HG03135 (cell line): ENCODE measurements around the gene NCAPG2.

Experiments
- ATAC-seq: cut with Tn5 transposase; IDR thresholded peaks from one replicate; pipeline ENCODE4 v1.9.1; 2021; ENCODE audit warnings: mild to moderate bottlenecking, moderate library complexity; ENCODE audit not compliant: unreplicated experiment

Gene NCAPG2

GRCh38 chr7:158733775-158734494, 29.3 kb upstream of the NCAPG2 start:
- ATAC-seq, result no peak

- ATAC-seq, result no peak
Observed at GRCh38 chr7:158733220-158733519, 28.6 kb upstream of the NCAPG2 start.

GRCh38 chr7:158732494-158733219, 28.1 kb upstream of the NCAPG2 start:
- no peak for ATAC-seq

GRCh38 chr7:158731761-158732160, 27.2 kb upstream of the NCAPG2 start:
- no peak for ATAC-seq

GRCh38 chr7:158730383-158731346, 26.1 kb upstream of the NCAPG2 start:
- ATAC-seq, result no peak

- ATAC-seq, result no peak
Observed at GRCh38 chr7:158729646-158730382, 25.2 kb upstream of the NCAPG2 start.

GRCh38 chr7:158728911-158729645, 24.5 kb upstream of the NCAPG2 start:
- ATAC-seq, result no peak

GRCh38 chr7:158727690-158728089, 23.1 kb upstream of the NCAPG2 start:
- no peak for ATAC-seq

GRCh38 chr7:158726277-158726807, 21.7 kb upstream of the NCAPG2 start:
- no peak for ATAC-seq

GRCh38 chr7:158725506-158725800, 20.8 kb upstream of the NCAPG2 start:
- ATAC-seq, result no peak

GRCh38 chr7:158724658-158725505, 20.3 kb upstream of the NCAPG2 start:
- no peak for ATAC-seq

- ATAC-seq, result no peak
Observed at GRCh38 chr7:158723714-158724385, 19.2 kb upstream of the NCAPG2 start.

- no peak for ATAC-seq
Observed at GRCh38 chr7:158723266-158723665, 18.7 kb upstream of the NCAPG2 start.

GRCh38 chr7:158722574-158723237, 18.1 kb upstream of the NCAPG2 start:
- no peak for ATAC-seq

GRCh38 chr7:158720112-158720511, 15.5 kb upstream of the NCAPG2 start:
- ATAC-seq, result no peak

- ATAC-seq, result no peak
Observed at GRCh38 chr7:158716802-158717201, 12.2 kb upstream of the NCAPG2 start.

GRCh38 chr7:158710651-158711102, 6.1 kb upstream of the NCAPG2 start:
- ATAC-seq, result no peak

- no peak for ATAC-seq
Observed at GRCh38 chr7:158707610-158708009, 3.0 kb upstream of the NCAPG2 start.
